ENCODE measurements around the gene PLAAT4.
"Not testable (repeated sequence)": the region's sequence is repeated elsewhere in the genome, so short reads cannot be mapped to it uniquely, and the experiment has no call there.

The PLAAT4 gene

DNA sequence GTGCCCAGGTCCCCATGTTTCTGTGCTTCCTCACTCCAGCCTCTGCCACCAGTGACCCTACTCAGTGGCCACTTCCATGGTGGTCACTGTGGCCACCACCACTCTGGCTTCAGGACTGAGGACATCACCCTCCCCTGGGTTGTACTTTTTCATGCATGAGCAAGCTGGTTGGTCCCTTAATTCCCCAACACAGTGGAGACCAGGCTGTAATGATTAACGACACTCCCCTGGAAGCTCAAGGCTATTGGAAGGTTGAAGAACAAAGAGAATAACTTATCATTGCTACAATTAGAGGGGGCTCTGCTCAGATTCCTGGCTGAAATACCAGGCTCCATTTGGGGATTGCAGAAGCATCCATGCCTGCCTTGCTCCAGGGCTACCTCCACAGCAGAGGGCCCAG, 10.5 kb downstream of the PLAAT4 start:
- no peak for DNase-seq

GRCh38 chr11:63548178-63548577, 11.6 kb downstream of the PLAAT4 start:
- no peak for DNase-seq

DNA sequence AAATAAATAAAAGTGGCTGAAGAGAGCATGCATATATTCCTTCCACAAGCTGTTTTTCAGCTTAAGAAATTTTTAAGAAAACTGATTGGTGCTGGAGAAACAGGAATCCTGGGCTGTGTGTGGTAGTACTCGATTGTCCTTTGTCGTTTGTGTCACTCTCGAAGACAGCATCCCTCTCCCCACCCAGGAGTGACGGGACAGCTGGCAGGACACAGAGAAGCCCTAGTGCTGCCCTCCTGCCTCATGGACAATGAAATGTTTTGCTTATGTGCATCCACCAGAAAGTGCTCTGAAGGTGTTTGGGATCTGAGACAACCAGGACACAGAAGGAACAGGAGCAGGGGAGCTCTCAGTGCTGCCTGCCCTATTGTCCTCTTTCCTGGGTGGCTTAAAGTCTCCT, 12.8 kb downstream of the PLAAT4 start:
- no peak for DNase-seq

GRCh38 chr11:63550156-63550700, 13.6 kb downstream of the PLAAT4 start:
- DNase-seq: not testable (repeated sequence)

DNA sequence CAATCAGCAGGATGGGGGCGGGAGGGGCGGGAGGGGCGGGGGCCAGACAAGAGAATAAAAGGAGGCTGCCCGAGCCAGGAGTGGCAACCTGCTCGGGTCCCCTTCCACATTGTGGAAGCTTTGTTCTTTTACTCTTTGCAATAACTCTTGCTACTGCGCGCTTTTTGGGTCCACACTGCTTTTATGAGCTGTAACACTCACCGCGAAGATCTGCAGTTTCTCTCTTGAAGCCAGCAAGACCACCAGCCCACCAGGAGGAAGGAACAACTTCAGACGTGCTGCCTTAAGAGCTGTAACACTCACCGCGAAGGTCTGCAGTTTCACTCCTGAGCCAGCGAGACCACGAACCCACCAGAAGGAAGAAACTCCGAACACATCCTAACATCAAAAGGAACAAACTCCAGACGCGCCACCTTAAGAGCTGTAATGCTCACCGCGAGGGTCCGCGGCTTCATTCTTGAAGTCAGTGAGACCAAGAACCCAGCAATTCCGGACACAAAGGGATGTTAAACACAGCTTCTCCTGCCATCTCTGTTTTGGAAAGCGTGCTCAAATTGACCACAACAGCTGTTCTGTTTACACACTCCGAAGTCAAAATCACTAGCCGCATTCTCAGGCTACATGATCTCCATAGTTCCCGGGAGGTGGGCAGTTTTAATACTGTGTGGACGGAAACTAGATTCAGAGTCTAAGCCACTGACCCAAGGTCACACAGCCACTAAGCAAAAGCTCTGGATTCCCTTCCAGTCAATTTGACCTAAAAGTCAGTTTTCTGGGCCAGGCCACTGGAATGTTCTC, 14.7 kb downstream of the PLAAT4 start:
- no peak for DNase-seq

DNA sequence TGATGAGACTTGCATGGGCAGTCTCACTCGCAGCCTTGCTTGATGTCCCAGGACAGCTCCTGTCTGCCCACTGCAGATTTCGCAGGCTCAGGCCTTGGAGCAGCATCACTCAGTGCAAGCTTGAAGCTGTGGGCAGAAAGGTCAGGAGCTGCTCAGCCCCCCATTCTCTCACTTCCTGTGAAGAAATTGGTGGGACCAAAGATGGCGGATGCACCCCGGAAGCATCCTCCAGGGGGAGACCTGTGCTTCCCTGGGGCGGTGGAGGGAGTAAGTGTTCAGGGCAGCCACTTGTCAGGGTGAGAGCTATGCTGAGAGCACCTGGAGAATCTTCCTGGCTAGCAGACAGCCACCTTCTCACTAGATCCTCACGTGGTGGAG, 15.3 kb downstream of the PLAAT4 start:
- no peak for DNase-seq

DNA sequence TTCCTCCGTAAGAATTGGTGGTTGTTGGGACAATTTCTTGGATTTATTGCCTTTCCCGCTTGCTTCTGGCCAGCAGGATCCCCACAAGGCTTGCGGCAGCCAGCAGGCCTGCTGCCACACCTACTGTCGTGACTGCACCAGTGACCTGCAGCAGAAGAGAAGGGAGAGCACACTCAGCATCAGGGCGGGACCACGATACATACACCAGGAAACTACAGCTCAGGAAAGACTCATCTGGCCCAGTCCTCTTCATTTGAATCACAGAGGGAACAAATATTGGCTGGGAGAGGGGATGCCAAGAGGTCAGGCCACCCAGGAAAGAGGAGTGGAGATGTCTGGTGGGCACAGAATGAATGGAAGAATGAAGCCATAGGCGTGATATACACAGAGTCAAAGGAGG, 16.3 kb downstream of the PLAAT4 start:
- DNase-seq: peak; percentile 43

DNA sequence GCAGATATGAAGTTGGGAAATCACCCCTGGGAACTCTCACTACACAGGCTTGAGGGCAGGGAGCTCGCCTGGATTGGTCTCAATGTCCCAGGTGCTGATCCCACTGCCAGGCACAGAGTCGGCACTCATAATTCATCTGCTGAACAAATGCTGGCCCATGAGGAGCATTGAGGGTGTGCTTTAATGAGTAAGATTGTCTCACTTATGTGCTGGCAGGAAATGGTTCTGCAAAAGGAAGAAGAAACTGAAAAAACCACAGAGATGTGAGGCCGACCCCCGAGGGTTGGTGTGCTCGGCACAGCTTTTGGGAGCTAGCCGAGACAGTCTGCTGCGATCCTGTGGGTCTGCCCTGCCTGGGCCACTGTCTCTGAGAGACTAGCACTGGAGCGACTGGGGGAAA, 17.2 kb downstream of the PLAAT4 start:
- DNase-seq: peak; percentile 76

- no peak for DNase-seq
Measured at GRCh38 chr11:63554877-63555223, 18.2 kb downstream of the PLAAT4 start.

DNA sequence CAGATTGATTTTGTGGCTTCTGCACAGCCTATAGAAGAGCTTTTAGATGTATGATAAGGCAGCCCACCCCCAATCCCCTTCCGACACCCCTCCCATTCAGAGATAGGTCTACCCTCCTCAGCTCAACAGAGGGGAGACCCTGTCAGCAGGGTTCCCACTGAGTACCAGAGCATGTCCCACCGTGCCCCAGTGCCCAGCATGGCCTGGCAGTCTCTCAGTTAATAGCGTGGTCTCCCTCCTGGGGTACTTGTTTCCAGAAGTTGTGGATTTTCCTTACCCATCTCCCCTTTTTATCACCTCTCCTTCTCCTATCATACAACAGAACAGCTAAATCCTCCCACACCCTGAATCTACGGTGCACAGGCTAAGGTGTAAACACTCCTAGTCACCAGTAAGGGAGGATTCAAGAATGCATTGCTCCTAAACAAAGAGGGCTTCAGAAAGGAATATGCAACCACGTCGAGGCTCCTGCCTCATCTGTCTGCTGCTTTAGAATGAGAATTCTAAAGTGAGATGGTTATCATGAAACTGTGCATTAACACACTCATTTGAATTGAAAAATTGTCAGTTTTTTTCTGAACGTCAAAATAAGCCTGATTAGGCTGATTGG, 19.9 kb downstream of the PLAAT4 start:
- DNase-seq: no peak

DNA sequence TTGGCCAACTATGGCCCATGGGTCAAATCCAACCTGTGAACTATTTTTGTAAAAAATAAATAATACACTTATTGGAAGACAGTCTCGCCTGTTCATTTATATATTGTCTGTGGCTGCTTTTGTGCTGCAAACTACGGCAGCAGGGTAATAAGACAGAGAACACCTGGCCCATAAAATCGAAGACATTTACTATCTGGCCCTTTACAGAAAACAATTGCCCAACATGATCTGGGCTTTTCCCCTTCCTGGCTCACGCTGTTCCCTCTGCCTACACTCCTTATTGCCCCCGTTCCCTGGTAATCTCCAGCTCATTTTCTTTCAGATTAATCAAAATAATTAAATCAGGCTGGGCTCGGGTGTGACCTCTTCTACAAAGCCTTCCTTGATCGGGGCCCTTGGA, 21.0 kb downstream of the PLAAT4 start:
- no peak for DNase-seq

DNA sequence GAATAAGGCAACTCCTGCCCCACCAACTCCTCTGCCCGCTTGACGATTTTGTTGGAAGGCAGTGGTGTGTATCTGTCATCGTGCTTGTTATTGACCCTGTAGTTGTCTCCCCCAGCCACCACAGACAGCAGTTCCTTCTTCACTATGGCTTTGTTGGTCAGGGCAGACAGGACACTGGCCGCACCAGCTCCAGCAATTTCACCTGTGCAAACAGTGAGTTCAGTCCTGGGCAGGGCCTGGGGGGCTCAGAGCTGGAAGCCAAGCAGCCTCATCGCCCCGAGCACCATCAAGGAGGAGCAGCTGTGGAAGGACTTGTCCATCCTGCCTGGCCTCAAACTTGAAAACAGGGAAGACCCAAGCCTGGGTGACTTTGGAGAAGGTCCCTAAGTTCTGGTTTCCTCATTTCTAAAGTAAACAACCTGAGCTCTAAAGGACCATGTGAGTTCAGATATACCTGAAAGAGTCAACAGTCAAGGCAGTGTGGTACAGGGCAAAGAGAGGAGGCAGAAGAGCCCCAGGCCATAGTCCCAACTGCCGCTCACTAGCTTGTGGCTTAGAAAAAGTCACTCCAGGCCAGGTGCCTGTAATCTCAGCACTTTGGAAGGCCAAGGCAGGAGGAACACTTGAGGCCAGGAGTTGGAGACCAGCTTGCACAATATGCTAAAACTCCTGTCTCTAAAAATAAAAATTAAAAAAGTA, 22.0 kb downstream of the PLAAT4 start:
- DNase-seq: peak; percentile 40

DNA sequence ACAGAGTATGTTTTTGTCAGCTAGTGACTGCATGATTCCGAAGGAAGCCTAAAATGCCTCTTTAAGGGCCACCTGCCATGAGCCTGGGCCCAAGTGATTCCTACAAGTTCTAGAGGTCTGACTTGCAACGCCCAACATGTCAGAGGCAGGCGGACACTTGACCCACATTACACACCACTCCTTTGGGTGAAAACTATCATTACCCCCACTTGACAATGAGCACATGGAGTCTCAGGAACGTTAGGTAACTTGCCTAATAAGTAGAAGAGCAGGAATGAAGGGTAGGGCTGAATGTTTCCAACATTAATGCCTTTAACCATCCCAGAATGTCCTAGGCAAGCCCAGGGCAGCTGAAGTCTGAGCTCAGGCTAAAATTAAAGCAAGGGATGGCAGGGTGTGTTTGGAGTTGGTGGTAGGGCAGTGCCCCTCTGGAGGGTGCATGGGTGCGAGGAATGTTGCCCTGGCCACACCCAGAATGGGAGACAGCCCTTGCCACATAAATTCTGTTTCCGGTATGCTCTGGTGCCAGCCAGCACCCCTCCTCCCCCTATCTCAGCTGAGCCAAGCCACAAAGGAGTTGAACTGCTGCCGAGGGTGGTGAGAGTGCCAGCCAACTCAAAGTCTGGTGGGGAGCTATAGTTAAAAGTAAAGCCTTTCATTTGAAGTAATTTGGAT, 24.0 kb downstream of the PLAAT4 start:
- DNase-seq: peak; percentile 42

- DNase-seq: no peak
Measured at GRCh38 chr11:63563201-63564055, 26.8 kb downstream of the PLAAT4 start, which contains the start of gene PLAAT2. Gene PLAAT2, minus strand, starts transcription at chr11:63563379. Its CDS starts 55 bp downstream, at chr11:63563324.

DNA sequence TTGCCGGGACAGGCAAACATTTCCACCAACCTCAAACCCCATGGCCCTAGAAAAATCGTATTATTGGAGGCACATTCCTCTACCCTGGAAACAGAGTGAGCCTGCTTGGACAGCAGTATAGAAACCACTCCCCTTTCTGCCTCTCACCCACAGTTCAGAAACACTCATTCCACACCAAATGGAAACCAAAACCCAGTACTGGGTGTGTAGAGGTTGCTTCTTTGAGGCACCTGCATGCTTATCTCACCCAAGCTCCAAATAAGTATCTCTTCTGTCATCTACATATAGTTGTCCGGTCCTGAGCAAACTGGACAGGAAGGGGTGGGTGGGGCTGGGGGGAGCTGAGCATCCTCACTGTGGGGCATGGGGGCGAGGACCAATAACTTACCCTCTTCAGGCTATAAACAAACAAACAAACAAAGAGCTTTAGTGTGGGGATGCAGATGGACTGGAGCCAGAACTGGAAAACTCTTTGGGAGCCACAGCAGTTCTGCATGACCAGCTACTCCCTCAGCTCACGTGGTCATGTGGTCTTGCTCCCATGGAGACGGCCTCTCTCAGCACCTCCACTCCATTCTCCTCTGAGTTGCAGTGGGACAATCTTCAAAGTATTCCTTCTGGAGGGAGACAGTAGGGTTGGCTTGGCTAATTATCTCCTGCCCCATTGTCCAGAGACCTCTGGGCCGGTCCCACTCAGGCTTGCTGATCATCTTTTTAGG, 27.6 kb downstream of the PLAAT4 start:
- DNase-seq: no peak

DNA sequence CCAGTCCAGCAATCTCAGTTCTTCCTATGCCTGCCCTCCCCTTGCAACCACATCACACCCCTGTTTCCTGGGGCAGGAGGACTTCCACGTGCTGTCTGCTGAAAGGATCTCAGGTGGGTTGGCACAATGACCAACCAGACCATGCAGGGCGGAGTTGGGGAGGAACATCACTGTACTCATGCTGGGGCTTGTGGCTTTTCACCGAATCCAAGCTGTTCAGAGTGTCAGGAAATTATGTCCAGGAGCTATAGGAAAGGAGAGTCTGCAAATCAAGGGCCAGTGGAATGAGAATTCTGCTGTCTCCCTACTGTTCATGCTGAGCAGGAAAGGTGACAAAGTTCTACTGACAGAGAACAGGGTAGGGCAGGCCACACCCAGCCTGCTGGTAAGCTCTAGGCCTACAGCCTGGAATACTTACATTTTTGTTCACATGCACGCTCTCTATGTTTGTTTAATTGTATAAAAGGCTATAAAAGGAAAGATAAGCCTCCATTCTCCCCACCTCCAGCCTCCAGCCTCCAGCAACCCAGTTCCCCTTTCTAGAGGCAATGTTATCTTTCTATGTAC, 28.3 kb downstream of the PLAAT4 start:
- no peak for DNase-seq

DNA sequence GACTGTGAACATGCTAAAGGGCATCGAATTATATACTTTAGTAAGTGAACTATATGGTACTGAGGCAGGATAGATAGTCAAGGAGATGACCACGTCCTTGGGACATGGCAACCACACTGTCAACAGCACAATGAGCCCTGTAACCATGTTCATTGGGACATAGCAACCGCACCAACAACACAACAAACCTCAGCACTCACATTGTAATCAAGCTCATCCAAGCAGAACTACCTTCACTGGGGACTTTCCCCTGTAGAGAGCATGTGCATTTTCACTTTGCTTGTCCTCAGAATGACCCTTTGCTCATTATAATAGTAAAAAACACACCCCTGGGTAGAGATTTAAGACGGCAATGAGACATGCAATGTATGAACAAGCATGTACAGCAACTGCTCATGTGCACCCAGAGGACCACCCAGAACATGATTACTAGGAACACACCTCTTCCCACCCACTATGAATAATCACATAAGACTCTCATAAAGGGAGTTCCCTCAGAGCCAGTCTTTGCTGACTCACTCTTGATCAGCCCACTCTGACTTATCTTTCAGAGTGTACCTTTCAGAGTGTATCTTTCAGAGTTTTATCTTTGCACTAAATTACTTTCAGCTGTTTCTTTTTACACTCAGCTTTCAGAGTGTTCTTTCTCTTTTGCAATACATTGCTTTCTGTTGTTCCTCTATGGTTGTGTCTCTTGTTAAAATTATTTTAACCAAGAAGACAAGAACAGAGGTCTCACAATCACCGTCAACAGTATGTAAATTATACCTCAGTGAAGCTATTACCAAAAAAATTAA, 30.6 kb downstream of the PLAAT4 start:
- no peak for DNase-seq

GRCh38 chr11:63569570-63569969, 33.0 kb downstream of the PLAAT4 start:
- no peak for DNase-seq

GRCh38 chr11:63572026-63572688, 35.5 kb downstream of the PLAAT4 start:
- DNase-seq: no peak

Measured in activated CD8-positive, alpha-beta memory T cell treated with anti-CD3 and anti-CD28 coated beads, Interleukin-2, amount 50 U/mL, for 48 hours (primary cell).